GM12878 (cell line): Measurements from ENCODE around the gene HLA-B. TPM values are rescaled to one million over a fixed set of nuclear protein-coding genes. Genes with fewer than 3 reads are reported as not detected.
"Not testable (repeated sequence)": the region's sequence is repeated elsewhere in the genome, so short reads cannot be mapped to it uniquely, and the experiment has no call there.

ENCODE experiments used
- ATAC-seq: fragments of 200-7000 bp; cut with Tn5 transposase; 3 replicates; pipeline ENCODE4 v1.9.1; 2020; ENCODE audit warnings: mild to moderate bottlenecking, moderate library complexity
- BruUV-seq: library from RNA; stranded (reverse); fragments of 400-500 nt; replicated peaks from 2 replicates; lab custom pipeline; 2021; lab: Mats Ljungman, UMichigan
- CTCF ChIA-PET: fragments of 300-600 bp; sonication (Branson Sonifier 250); formaldehyde crosslinking; extraction: SDS; loops from one replicate; lab custom pipeline; 2021; ENCODE audit warnings: inconsistent platforms; lab: Yijun Ruan, JAX
- POLR2A ChIA-PET: fragments of 350-600 bp; formaldehyde crosslinking; extraction: SDS; loops from one replicate; lab custom pipeline; 2021; ENCODE audit warnings: inconsistent platforms; lab: Charles Lee
- RAD21 ChIA-PET: fragments of 300-600 bp; sonication (Branson Sonifier 250); formaldehyde crosslinking; loops from one replicate; lab custom pipeline; 2023; ENCODE audit warnings: antibody characterized with exemption; ENCODE audit not compliant: unreplicated experiment; lab: Charles Lee
- SMC1A ChIA-PET: fragments of 300-600 bp; sonication (Branson Sonifier 250); formaldehyde crosslinking; loops from one replicate; lab custom pipeline; 2023; ENCODE audit not compliant: unreplicated experiment, uncharacterized antibody; lab: Charles Lee
- DNase-seq: peaks from one replicate; pipeline ENCODE4 v3.0.0-alpha.2; 2011; ENCODE audit warnings: low read depth, low spot score
- FAIRE-seq: peaks from 3 replicates; lab custom pipeline; 2011; peaks lifted over from hg19 to GRCh38; lab: Jason Lieb, UNC
- H2AFZ ChIP-seq: 2 replicates; pipeline ENCODE4 v1.6.0; 2011; ENCODE audit warnings: low read depth, low read length, control low read depth; ENCODE audit not compliant: control insufficient read depth
- H3K27ac ChIP-seq: 2 replicates; pipeline ENCODE4 v1.5.1; 2011; ENCODE audit warnings: control low read depth; ENCODE audit not compliant: control insufficient read depth, insufficient read depth
- H3K27me3 ChIP-seq, 2 experiments: replicated peaks in 1 of 2; 2 replicates each; pipeline versions ENCODE4 v1.6.0 to v1.6.1; 2011; ENCODE audit warnings: low read length in 1 of 2; ENCODE audit not compliant: control insufficient read depth in 2 of 2, insufficient read depth in 2 of 2
- H3K36me3 ChIP-seq, 2 experiments: 2 replicates each; pipeline ENCODE4 v1.5.1; 2011; ENCODE audit warnings: low read length in 1 of 2; ENCODE audit not compliant: control insufficient read depth in 2 of 2, insufficient read depth in 2 of 2
- H3K4me1 ChIP-seq: 2 replicates; pipeline ENCODE4 v1.6.1; 2011; ENCODE audit warnings: mild to moderate bottlenecking, low read length, moderate library complexity, mixed read lengths; ENCODE audit not compliant: control insufficient read depth, insufficient read depth
- H3K4me2 ChIP-seq: 2 replicates; pipeline ENCODE4 v1.6.0; 2011; ENCODE audit warnings: control low read depth; ENCODE audit not compliant: control insufficient read depth, insufficient read depth
- H3K4me3 ChIP-seq: fragments of 200-600 bp; sonication (generic); 2 replicates; pipeline ENCODE4 v1.5.1; 2016
- H3K79me2 ChIP-seq: 2 replicates; pipeline ENCODE4 v1.6.0; 2011; ENCODE audit warnings: low read length; ENCODE audit not compliant: control insufficient read depth, insufficient read depth
- H3K9ac ChIP-seq: 2 replicates; pipeline ENCODE4 v1.8.0; 2011; ENCODE audit warnings: low read length, control low read depth, mixed read lengths; ENCODE audit not compliant: control insufficient read depth, insufficient read depth
- H3K9me3 ChIP-seq: replicated peaks from 3 replicates; pipeline ENCODE4 v1.5.1; 2011; ENCODE audit warnings: mild to moderate bottlenecking, low read length; ENCODE audit not compliant: control insufficient read depth, insufficient read depth
- H4K20me1 ChIP-seq: 2 replicates; pipeline ENCODE4 v1.6.0; 2011; ENCODE audit not compliant: control insufficient read depth, insufficient read depth
- BHLHE40 ChIP-seq, 2 experiments: fragments of 450-650 bp in 1 of 2; IDR thresholded peaks; 2 replicates each; pipeline ENCODE4 v1.6.1; 2011 to 2017; ENCODE audit warnings: low read depth in 2 of 2, borderline replicate concordance in 1 of 2, improper control_type of control experiment in 1 of 2, low read length in 1 of 2, mild to moderate bottlenecking in 1 of 2
- GABPA ChIP-seq: IDR thresholded peaks from 2 replicates; pipeline ENCODE4 v1.6.1; 2014; ENCODE audit warnings: antibody characterized with exemption, low read depth, mild to moderate bottlenecking, inconsistent platforms
- NFXL1 ChIP-seq: fragments of 450-650 bp; IDR thresholded peaks from 2 replicates; pipeline ENCODE4 v1.6.1; 2017; ENCODE audit warnings: antibody characterized with exemption, mild to moderate bottlenecking, borderline replicate concordance
- REST ChIP-seq: IDR thresholded peaks from 2 replicates; pipeline ENCODE4 v1.6.1; 2012; ENCODE audit warnings: mild to moderate bottlenecking, low read depth, low read length
- WRNIP1 ChIP-seq: IDR thresholded peaks from 2 replicates; pipeline ENCODE4 v1.6.1; 2011; ENCODE audit warnings: low read depth, low read length, improper control_type of control experiment, borderline replicate concordance
- ZBED1 ChIP-seq: IDR thresholded peaks from 2 replicates; pipeline ENCODE4 v1.6.1; 2016; ENCODE audit warnings: borderline replicate concordance
- WGBS: methylation state at CpG from one replicate; pipeline ENCODE4 v1.1.6; 2016; ENCODE audit warnings: low lambda C conversion rate; ENCODE audit not compliant: insufficient replicate concordance, insufficient coverage; ENCODE audit errors: missing lambda C conversion rate; 5-methylcytosine and 5-hydroxymethylcytosine counted together
- in situ Hi-C: fragments of 300-500 bp; cut with MboI; formaldehyde crosslinking; loops from 9 replicates; pipeline ENCODE4 v1.14.3; 2018; ENCODE audit warnings: mixed read lengths
- intact Hi-C: fragments of 100-400 bp; cut with micrococcal nuclease; formaldehyde crosslinking; loops from one replicate; pipeline ENCODE4 v1.14.2; 2022; ENCODE audit not compliant: unreplicated experiment
- polyA plus RNA-seq, 11 experiments: library from polyadenylated mRNA; depleted of rRNA in 4 of 11; unstranded in 6 of 11; stranded (reverse) in 5 of 11; fragments of >200 nt; fragmentation: Nextera tagmentation in 4 of 11; fragmentation: Illumina TruSeq in 1 of 11; extraction: Ambion mirVana in 4 of 11; extraction: Trizol in 1 of 11; gene quantifications; 1 replicate in 1 of 11; 2 replicates in 10 of 11; pipeline versions ENCODE4 v1.2.1 to v1.2.3, GENCODE V29; 2011 to 2016; ENCODE audit warnings: inconsistent platforms in 2 of 11, missing spikeins in 2 of 11, low read depth in 1 of 11
- total RNA-seq, 4 experiments: library from RNA; depleted of rRNA in 3 of 4; stranded (reverse); fragments of >200 nt in 3 of 4; fragmentation: Illumina TruSeq in 1 of 4; extraction: Trizol in 1 of 4; gene quantifications; 2 replicates each; pipeline versions ENCODE4 v1.2.1 to v1.2.3, GENCODE V29; 2013 to 2021

Gene HLA-B
- total and polyA plus RNA-seq, 10 of the 15 experiments (the other 5 are each of a cell fraction or from before 2014, with no cell fraction given), result 820 to 5,128 (median 3,370) TPM

- TF ChIP-seq NFXL1, result no peak
- no peak for TF ChIP-seq GABPA
- TF ChIP-seq WRNIP1, result no peak
Measured at GRCh38 chr6:31377029-31377428, 20.1 kb upstream of the HLA-B start (continued).

GRCh38 chr6:31375699-31376098 lies 18.7 kb upstream of the HLA-B start:
- 0 out of 2 replicates have a peak, but pooled peaks have one; percentile 27 for TF ChIP-seq REST
- no peak for TF ChIP-seq ZBED1
- no peak for TF ChIP-seq BHLHE40 (IDR thresholded peaks at IDR 0.05; ENCODE audit: borderline replicate concordance in 1 of 2, low read depth in 2 of 2, low read length in 1 of 2)
- H3K4me2 ChIP-seq, result no peak overlapping the region
- ChIA-PET RAD21 (interaction anchor here (2.5 kb wide), 1 partner anchor 9 kb away, joined by 10 read pairs; no protein-coding TSS in a partner anchor), POLR2A (no interaction called here), SMC1A (interaction anchor here (1.5 kb wide), 1 partner anchor 22 kb away, joined by 3 read pairs; no protein-coding TSS in a partner anchor), CTCF (interaction anchor here (1.0 to 2.5 kb wide), 5 partner anchors 10 to 179 kb away, joined by 3 to 10 read pairs (median 5); no protein-coding TSS in a partner anchor)
- FAIRE-seq, result no peak
- BruUV-seq, result no TSS peak
- H3K27me3 ChIP-seq, result peaks cover 3% of the 10 kb centered on the region in 2 experiments; a peak in 2 of 4 replicates
- H2AFZ ChIP-seq, result no peak overlapping the region
- H3K9me3 ChIP-seq, result no peaks in the 10 kb centered on the region; the same call in 1 of the 3 replicates
- no peak overlapping the region for H3K9ac ChIP-seq
- intact Hi-C loops (no loop called here), in situ Hi-C loops (no loop called here)
- no peak overlapping the region for H3K27ac ChIP-seq
- DNase-seq, result no peak
- H3K4me1 ChIP-seq, result no peaks in the 10 kb centered on the region
- no peak for ATAC-seq
- H3K4me3 ChIP-seq, result no peak overlapping the region
- H3K36me3 ChIP-seq, result no peaks in the 10 kb centered on the region
- H4K20me1 ChIP-seq, result no peaks in the 10 kb centered on the region
- no peaks in the 10 kb centered on the region for H3K79me2 ChIP-seq

GRCh38 chr6:31374118-31374517 lies 17.1 kb upstream of the HLA-B start:
- H3K4me1 ChIP-seq, DNase-seq, CTCF ChIA-PET, H3K27me3 ChIP-seq, in situ Hi-C loops, BruUV-seq, H3K79me2 ChIP-seq, H3K4me3 ChIP-seq, H3K9ac ChIP-seq, H3K36me3 ChIP-seq, H2AFZ ChIP-seq, H3K27ac ChIP-seq, SMC1A ChIA-PET, intact Hi-C loops, H3K4me2 ChIP-seq, ATAC-seq, RAD21 ChIA-PET, H4K20me1 ChIP-seq, H3K9me3 ChIP-seq, FAIRE-seq: not testable (repeated sequence)
- WGBS, result no CpG with 5 or more reads among the region's 8 CpGs
- POLR2A ChIA-PET, result interaction anchor here (0.6 kb wide), 1 partner anchor 16 kb away, joined by 3 read pairs; no protein-coding TSS in a partner anchor
